K562 (cell line): Measurements from ENCODE around the gene EMID1. TPM values are rescaled to one million over a fixed set of nuclear protein-coding genes. Genes with fewer than 3 reads are reported as not detected.

Experiments used
- ARNT ChIP-seq, 2 experiments: fragments of 450-650 bp; IDR thresholded peaks; 2 replicates each; pipeline ENCODE4 v1.6.1; 2016; ENCODE audit warnings: mild to moderate bottlenecking in 1 of 2
- ATF7 ChIP-seq: fragments of 450-650 bp; IDR thresholded peaks from 2 replicates; pipeline ENCODE4 v1.7.1; 2014; ENCODE audit warnings: mild to moderate bottlenecking, moderate library complexity
- CBX5 ChIP-seq: IDR thresholded peaks from 2 replicates; pipeline ENCODE4 v1.6.1; 2014; ENCODE audit warnings: low read depth, borderline replicate concordance
- CREB3 ChIP-seq: fragments of 450-650 bp; conservative IDR thresholded peaks from 2 replicates; pipeline ENCODE4 v1.6.1; 2016; ENCODE audit warnings: missing genetic modification characterization, low read depth, mild to moderate bottlenecking, missing compliant biosample characterization, moderate library complexity
- ESRRA ChIP-seq: fragments of 450-650 bp; IDR thresholded peaks from 2 replicates; pipeline ENCODE4 v1.6.1; 2014; ENCODE audit warnings: low read depth, mild to moderate bottlenecking, moderate library complexity, borderline replicate concordance
- KLF16 ChIP-seq: IDR thresholded peaks from 2 replicates; pipeline ENCODE4 v1.6.1; 2016; ENCODE audit warnings: antibody characterized with exemption
- LEF1 ChIP-seq: fragments of 450-650 bp; IDR thresholded peaks from 2 replicates; pipeline ENCODE4 v1.6.1; 2016; ENCODE audit warnings: mild to moderate bottlenecking
- MAFF ChIP-seq: IDR thresholded peaks from 2 replicates; pipeline ENCODE4 v1.6.1; 2012; ENCODE audit warnings: low read length, improper control_type of control experiment
- MTA1 ChIP-seq: fragments of 450-650 bp; IDR thresholded peaks from 2 replicates; pipeline ENCODE4 v1.6.1; 2017; ENCODE audit warnings: borderline replicate concordance
- PHF20 ChIP-seq: fragments of 450-650 bp; IDR thresholded peaks from 2 replicates; pipeline ENCODE4 v1.6.1; 2018; ENCODE audit not compliant: partially characterized antibody
- RCOR1 ChIP-seq, 2 experiments: IDR thresholded peaks; 2 replicates each; pipeline ENCODE4 v1.6.1; 2012; ENCODE audit warnings: low read depth in 2 of 2, low read length in 2 of 2, borderline replicate concordance in 1 of 2, improper control_type of control experiment in 1 of 2
- SMAD4 ChIP-seq: fragments of 250-450 bp; sonication (Bioruptor Pico); conservative IDR thresholded peaks from 2 replicates; pipeline ENCODE4 v1.8.0; 2021; ENCODE audit warnings: inconsistent platforms, mild to moderate bottlenecking, moderate library complexity
- SMARCE1 ChIP-seq: fragments of 450-650 bp; IDR thresholded peaks from 2 replicates; pipeline ENCODE4 v1.7.1; 2016; ENCODE audit warnings: mild to moderate bottlenecking
- TAF9B ChIP-seq: fragments of 450-650 bp; IDR thresholded peaks from 2 replicates; pipeline ENCODE4 v1.6.1; 2018; ENCODE audit warnings: mild to moderate bottlenecking; ENCODE audit not compliant: partially characterized antibody
- YY1 ChIP-seq, 3 experiments: IDR thresholded peaks; 2 replicates each; pipeline ENCODE4 v1.6.1; 2011; ENCODE audit warnings: low read length in 2 of 3, mild to moderate bottlenecking in 2 of 3, moderate library complexity in 2 of 3, borderline replicate concordance in 1 of 3, control low read depth in 1 of 3, low read depth in 1 of 3; ENCODE audit not compliant: insufficient read depth in 3 of 3, insufficient replicate concordance in 2 of 3, control insufficient read depth in 1 of 3, insufficient read length in 1 of 3; ENCODE audit errors: extremely low read depth in 1 of 3
- ZBTB17 ChIP-seq: fragments of 450-650 bp; formaldehyde crosslinking; IDR thresholded peaks from 2 replicates; pipeline ENCODE4 v1.4.0; 2020; ENCODE audit warnings: mild to moderate bottlenecking
- ZFP91 ChIP-seq: sonication (generic); formaldehyde crosslinking; IDR thresholded peaks from 2 replicates; pipeline ENCODE4 v1.8.0; 2022; ENCODE audit warnings: mild to moderate bottlenecking, missing genetic modification reagents
- ZKSCAN3 ChIP-seq: fragments of 250-450 bp; sonication (Bioruptor Pico); IDR thresholded peaks from 2 replicates; pipeline ENCODE4 v1.4.0; 2020
- ZNF146 ChIP-seq: IDR thresholded peaks from one replicate; pipeline ENCODE4 v1.6.1; 2018; ENCODE audit warnings: missing compliant biosample characterization; ENCODE audit not compliant: unreplicated experiment
- ZNF764 ChIP-seq: fragments of 250-450 bp; sonication (Bioruptor Pico); IDR thresholded peaks from 2 replicates; pipeline ENCODE4 v1.4.0; 2020; ENCODE audit warnings: low read depth, mild to moderate bottlenecking, moderate library complexity
- polyA plus RNA-seq, 8 experiments: library from polyadenylated mRNA; depleted of rRNA in 4 of 8; stranded (reverse) in 5 of 8; unstranded in 3 of 8; fragments of >200 nt; fragmentation: Nextera tagmentation in 2 of 8; fragmentation: Illumina TruSeq in 1 of 8; extraction: Ambion mirVana in 2 of 8; extraction: Trizol in 1 of 8; gene quantifications; 2 replicates each; pipeline versions ENCODE4 v1.2.1 to v1.2.3, GENCODE V29; 2011 to 2014; ENCODE audit warnings: inconsistent platforms in 1 of 8, missing spikeins in 1 of 8
- total RNA-seq, 7 experiments: library from RNA; depleted of rRNA in 6 of 7; stranded (reverse); fragments of >200 nt in 6 of 7; fragmentation: Illumina TruSeq in 2 of 7; extraction: Trizol in 2 of 7; gene quantifications; 2 replicates each; pipeline versions ENCODE4 v1.2.1 to v1.2.3, GENCODE V29; 2011 to 2021; ENCODE audit warnings: low replicate concordance in 1 of 7
- TF ChIP-seq, protein P1 (sequence below): sonication (generic); formaldehyde crosslinking; IDR thresholded peaks from 2 replicates; pipeline ENCODE4 v1.8.0; 2023; ENCODE audit warnings: mild to moderate bottlenecking, missing genetic modification reagents

Gene EMID1
- total and polyA plus RNA-seq, 9 of the 15 experiments (the other 6 are each of a cell fraction or from before 2014, with no cell fraction given) = 0.15 to 7.2 (median 2.7) TPM

DNA sequence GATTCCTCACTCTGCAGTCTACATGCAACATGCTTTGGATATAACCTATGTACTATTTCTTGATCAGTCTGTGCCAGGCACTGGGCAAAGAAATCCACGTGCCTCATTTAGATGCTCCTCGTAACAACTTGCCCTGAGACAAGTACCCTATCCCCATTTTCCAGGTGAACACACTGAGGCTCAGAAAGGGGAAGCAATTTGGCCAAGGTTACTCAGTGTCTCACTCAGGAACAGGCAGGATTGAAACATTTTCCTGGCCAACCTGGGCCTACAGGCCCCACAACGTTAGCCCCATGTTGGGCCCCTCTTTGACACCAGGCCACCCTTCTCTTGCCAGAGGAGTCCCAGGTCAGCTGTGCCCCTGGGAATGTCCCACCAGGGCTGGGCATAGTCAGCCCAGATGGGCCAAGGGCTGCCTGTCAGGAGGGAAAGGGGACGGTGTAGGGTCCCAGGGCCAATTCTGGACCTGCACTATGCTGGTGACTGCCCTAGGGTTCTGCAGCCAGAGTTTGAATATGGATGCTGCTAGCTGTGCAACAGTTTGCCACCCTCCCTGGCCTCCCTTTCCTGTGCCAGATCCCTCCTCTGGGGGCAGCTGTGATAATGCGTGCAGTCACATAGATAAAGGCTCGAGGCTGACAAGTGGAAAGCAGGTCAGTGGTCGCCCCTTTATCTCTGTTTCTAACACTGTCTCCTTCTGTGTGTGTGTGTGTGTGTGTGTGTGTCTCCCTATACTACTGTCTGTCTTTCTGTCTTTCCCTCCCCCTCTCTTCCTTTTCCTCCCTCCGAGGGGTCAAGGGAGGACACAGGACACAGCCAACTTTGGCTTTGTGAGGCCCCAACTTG, 10.4 kb upstream of the EMID1 start (continued):
- TF ChIP-seq, protein P1, sequence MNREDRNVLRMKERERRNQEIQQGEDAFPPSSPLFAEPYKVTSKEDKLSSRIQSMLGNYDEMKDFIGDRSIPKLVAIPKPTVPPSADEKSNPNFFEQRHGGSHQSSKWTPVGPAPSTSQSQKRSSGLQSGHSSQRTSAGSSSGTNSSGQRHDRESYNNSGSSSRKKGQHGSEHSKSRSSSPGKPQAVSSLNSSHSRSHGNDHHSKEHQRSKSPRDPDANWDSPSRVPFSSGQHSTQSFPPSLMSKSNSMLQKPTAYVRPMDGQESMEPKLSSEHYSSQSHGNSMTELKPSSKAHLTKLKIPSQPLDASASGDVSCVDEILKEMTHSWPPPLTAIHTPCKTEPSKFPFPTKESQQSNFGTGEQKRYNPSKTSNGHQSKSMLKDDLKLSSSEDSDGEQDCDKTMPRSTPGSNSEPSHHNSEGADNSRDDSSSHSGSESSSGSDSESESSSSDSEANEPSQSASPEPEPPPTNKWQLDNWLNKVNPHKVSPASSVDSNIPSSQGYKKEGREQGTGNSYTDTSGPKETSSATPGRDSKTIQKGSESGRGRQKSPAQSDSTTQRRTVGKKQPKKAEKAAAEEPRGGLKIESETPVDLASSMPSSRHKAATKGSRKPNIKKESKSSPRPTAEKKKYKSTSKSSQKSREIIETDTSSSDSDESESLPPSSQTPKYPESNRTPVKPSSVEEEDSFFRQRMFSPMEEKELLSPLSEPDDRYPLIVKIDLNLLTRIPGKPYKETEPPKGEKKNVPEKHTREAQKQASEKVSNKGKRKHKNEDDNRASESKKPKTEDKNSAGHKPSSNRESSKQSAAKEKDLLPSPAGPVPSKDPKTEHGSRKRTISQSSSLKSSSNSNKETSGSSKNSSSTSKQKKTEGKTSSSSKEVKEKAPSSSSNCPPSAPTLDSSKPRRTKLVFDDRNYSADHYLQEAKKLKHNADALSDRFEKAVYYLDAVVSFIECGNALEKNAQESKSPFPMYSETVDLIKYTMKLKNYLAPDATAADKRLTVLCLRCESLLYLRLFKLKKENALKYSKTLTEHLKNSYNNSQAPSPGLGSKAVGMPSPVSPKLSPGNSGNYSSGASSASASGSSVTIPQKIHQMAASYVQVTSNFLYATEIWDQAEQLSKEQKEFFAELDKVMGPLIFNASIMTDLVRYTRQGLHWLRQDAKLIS = 0 out of 2 replicates have a peak, but pooled peaks have one; percentile 51
- TF ChIP-seq CREB3 = peak; percentile 63; the same call in 1 of the 2 replicates
- TF ChIP-seq CBX5 = no peak
- TF ChIP-seq TAF9B = peak; percentile 49
- peak in 1 of 3 experiments; percentile 69 for TF ChIP-seq YY1 (IDR thresholded peaks at IDR 0.05; ENCODE audit: borderline replicate concordance in 1 of 3, control insufficient read depth in 1 of 3, extremely low read depth in 1 of 3, insufficient read depth in 3 of 3, insufficient read length in 1 of 3, insufficient replicate concordance in 2 of 3, low read depth in 1 of 3, low read length in 2 of 3)
- TF ChIP-seq LEF1 = peak; percentile 93
- TF ChIP-seq ATF7 = 0 out of 2 replicates have a peak, but pooled peaks have one; percentile 50
- peak; percentile 90 for TF ChIP-seq SMARCE1
- peak; percentile 98 for TF ChIP-seq SMAD4
- peak in 1 of 2 experiments; percentile 62; a peak in 3 of 4 replicates for TF ChIP-seq RCOR1 (IDR thresholded peaks at IDR 0.05; ENCODE audit: borderline replicate concordance in 1 of 2, low read depth in 2 of 2, low read length in 2 of 2)
- no peak for TF ChIP-seq ZNF764
- peak; percentile 74 to 88 for TF ChIP-seq ARNT (IDR thresholded peaks at IDR 0.05)
- no peak for TF ChIP-seq ZNF146
- no peak for TF ChIP-seq ZFP91
- no peak for TF ChIP-seq MAFF
- peak; percentile 36 for TF ChIP-seq PHF20
- TF ChIP-seq MTA1 = peak; percentile 83
- peak; percentile 75; the same call in 1 of the 2 replicates for TF ChIP-seq KLF16
- no peak for TF ChIP-seq ZKSCAN3
- TF ChIP-seq ZBTB17 (CRISPR knock-in tag) = peak; percentile 73; the same call in 1 of the 2 replicates
- TF ChIP-seq ESRRA = peak; percentile 59; the same call in 1 of the 2 replicates
